GM23338 (cell line): ENCODE results near the gene LIMA1.

Source experiments
- CREB1 ChIP-seq: fragments of 250-450 bp; sonication (Bioruptor Pico); IDR thresholded peaks from 2 replicates; pipeline ENCODE4 v1.5.0; 2020; ENCODE audit warnings: low read depth, mild to moderate bottlenecking, moderate library complexity
- EZH2 ChIP-seq: fragments of 200-600 bp; sonication (generic); IDR thresholded peaks from one replicate; pipeline ENCODE4 v1.8.0; 2017; ENCODE audit warnings: antibody characterized with exemption, mild to moderate bottlenecking, low read depth; ENCODE audit not compliant: unreplicated experiment
- EZH2phosphoT487 ChIP-seq: fragments of 200-600 bp; sonication (generic); IDR thresholded peaks from one replicate; pipeline ENCODE4 v1.8.1; 2018; ENCODE audit warnings: antibody characterized with exemption; ENCODE audit not compliant: unreplicated experiment
- JUNB ChIP-seq: IDR thresholded peaks from one replicate; pipeline ENCODE4 v1.6.1; 2016; ENCODE audit warnings: antibody characterized with exemption; ENCODE audit not compliant: unreplicated experiment
- NANOG ChIP-seq: IDR thresholded peaks from 2 replicates; pipeline ENCODE4 v1.6.1; 2016; ENCODE audit warnings: antibody characterized with exemption, borderline replicate concordance
- POLR2AphosphoS5 ChIP-seq: IDR thresholded peaks from 2 replicates; pipeline ENCODE4 v1.6.1; 2016; ENCODE audit warnings: antibody characterized with exemption, low read depth
- STAT1 ChIP-seq: IDR thresholded peaks from one replicate; pipeline ENCODE4 v1.6.1; 2016; ENCODE audit warnings: antibody characterized with exemption; ENCODE audit not compliant: unreplicated experiment
- ZNF114 ChIP-seq: fragments of 250-450 bp; sonication (Bioruptor Pico); IDR thresholded peaks from 2 replicates; pipeline ENCODE4 v1.5.0; 2020; ENCODE audit warnings: mild to moderate bottlenecking, moderate library complexity
- TF ChIP-seq, protein P1 (sequence below), 2 experiments: fragments of 200-600 bp in 1 of 2; sonication (generic) in 1 of 2; conservative IDR thresholded peaks; 2 replicates each; pipeline versions ENCODE4 v1.5.1 to v1.6.1; 2016 to 2017; ENCODE audit warnings: antibody characterized with exemption in 2 of 2, low read depth in 2 of 2, mild to moderate bottlenecking in 2 of 2, moderate library complexity in 1 of 2
- TF ChIP-seq, protein P2 (sequence below): IDR thresholded peaks from one replicate; pipeline ENCODE4 v1.6.1; 2018; ENCODE audit warnings: antibody characterized with exemption; ENCODE audit not compliant: unreplicated experiment
- TF ChIP-seq, protein P3 (sequence below): IDR thresholded peaks from 2 replicates; pipeline ENCODE4 v1.6.1; 2016; ENCODE audit warnings: antibody characterized with exemption
- TF ChIP-seq, protein P4 (sequence below): fragments of 250-450 bp; sonication (Bioruptor Pico); IDR thresholded peaks from 2 replicates; pipeline ENCODE4 v1.5.0; 2020; ENCODE audit warnings: mild to moderate bottlenecking, moderate library complexity

DNA sequence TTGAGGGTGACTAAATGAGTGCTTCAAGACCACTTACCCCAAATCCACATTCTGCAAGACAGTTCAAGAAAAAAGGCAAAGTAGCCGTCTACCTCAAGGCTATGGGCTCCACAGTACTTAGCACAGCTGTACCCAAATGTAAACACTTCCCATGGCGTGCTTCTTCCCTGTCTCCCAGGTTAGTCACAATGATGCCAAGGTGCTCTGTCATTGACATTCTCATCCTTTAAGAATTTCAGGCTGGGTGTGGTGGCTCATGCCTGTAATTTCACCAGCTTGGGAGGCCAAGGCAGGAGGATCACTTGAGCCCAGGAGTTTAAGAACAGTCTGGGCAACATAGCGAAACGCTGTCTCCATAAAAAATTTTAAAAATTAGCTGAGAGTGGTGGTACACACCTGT, 64.9 kb downstream of the LIMA1 start:
- TF ChIP-seq, protein P1, sequence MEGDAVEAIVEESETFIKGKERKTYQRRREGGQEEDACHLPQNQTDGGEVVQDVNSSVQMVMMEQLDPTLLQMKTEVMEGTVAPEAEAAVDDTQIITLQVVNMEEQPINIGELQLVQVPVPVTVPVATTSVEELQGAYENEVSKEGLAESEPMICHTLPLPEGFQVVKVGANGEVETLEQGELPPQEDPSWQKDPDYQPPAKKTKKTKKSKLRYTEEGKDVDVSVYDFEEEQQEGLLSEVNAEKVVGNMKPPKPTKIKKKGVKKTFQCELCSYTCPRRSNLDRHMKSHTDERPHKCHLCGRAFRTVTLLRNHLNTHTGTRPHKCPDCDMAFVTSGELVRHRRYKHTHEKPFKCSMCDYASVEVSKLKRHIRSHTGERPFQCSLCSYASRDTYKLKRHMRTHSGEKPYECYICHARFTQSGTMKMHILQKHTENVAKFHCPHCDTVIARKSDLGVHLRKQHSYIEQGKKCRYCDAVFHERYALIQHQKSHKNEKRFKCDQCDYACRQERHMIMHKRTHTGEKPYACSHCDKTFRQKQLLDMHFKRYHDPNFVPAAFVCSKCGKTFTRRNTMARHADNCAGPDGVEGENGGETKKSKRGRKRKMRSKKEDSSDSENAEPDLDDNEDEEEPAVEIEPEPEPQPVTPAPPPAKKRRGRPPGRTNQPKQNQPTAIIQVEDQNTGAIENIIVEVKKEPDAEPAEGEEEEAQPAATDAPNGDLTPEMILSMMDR (conservative IDR thresholded peaks at IDR 0.05; ENCODE audit: low read depth in 2 of 2) = no peak
- TF ChIP-seq EZH2 (no peak), CREB1 (CRISPR knock-in tag) (no peak), EZH2phosphoT487 (no peak), POLR2AphosphoS5 (no peak), JUNB (no peak), STAT1 (no peak), NANOG (no peak), ZNF114 (CRISPR knock-in tag) (no peak)
- TF ChIP-seq, protein P2, sequence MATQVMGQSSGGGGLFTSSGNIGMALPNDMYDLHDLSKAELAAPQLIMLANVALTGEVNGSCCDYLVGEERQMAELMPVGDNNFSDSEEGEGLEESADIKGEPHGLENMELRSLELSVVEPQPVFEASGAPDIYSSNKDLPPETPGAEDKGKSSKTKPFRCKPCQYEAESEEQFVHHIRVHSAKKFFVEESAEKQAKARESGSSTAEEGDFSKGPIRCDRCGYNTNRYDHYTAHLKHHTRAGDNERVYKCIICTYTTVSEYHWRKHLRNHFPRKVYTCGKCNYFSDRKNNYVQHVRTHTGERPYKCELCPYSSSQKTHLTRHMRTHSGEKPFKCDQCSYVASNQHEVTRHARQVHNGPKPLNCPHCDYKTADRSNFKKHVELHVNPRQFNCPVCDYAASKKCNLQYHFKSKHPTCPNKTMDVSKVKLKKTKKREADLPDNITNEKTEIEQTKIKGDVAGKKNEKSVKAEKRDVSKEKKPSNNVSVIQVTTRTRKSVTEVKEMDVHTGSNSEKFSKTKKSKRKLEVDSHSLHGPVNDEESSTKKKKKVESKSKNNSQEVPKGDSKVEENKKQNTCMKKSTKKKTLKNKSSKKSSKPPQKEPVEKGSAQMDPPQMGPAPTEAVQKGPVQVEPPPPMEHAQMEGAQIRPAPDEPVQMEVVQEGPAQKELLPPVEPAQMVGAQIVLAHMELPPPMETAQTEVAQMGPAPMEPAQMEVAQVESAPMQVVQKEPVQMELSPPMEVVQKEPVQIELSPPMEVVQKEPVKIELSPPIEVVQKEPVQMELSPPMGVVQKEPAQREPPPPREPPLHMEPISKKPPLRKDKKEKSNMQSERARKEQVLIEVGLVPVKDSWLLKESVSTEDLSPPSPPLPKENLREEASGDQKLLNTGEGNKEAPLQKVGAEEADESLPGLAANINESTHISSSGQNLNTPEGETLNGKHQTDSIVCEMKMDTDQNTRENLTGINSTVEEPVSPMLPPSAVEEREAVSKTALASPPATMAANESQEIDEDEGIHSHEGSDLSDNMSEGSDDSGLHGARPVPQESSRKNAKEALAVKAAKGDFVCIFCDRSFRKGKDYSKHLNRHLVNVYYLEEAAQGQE = no peak
- TF ChIP-seq, protein P3, sequence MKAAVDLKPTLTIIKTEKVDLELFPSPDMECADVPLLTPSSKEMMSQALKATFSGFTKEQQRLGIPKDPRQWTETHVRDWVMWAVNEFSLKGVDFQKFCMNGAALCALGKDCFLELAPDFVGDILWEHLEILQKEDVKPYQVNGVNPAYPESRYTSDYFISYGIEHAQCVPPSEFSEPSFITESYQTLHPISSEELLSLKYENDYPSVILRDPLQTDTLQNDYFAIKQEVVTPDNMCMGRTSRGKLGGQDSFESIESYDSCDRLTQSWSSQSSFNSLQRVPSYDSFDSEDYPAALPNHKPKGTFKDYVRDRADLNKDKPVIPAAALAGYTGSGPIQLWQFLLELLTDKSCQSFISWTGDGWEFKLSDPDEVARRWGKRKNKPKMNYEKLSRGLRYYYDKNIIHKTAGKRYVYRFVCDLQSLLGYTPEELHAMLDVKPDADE = no peak
- TF ChIP-seq, protein P4, sequence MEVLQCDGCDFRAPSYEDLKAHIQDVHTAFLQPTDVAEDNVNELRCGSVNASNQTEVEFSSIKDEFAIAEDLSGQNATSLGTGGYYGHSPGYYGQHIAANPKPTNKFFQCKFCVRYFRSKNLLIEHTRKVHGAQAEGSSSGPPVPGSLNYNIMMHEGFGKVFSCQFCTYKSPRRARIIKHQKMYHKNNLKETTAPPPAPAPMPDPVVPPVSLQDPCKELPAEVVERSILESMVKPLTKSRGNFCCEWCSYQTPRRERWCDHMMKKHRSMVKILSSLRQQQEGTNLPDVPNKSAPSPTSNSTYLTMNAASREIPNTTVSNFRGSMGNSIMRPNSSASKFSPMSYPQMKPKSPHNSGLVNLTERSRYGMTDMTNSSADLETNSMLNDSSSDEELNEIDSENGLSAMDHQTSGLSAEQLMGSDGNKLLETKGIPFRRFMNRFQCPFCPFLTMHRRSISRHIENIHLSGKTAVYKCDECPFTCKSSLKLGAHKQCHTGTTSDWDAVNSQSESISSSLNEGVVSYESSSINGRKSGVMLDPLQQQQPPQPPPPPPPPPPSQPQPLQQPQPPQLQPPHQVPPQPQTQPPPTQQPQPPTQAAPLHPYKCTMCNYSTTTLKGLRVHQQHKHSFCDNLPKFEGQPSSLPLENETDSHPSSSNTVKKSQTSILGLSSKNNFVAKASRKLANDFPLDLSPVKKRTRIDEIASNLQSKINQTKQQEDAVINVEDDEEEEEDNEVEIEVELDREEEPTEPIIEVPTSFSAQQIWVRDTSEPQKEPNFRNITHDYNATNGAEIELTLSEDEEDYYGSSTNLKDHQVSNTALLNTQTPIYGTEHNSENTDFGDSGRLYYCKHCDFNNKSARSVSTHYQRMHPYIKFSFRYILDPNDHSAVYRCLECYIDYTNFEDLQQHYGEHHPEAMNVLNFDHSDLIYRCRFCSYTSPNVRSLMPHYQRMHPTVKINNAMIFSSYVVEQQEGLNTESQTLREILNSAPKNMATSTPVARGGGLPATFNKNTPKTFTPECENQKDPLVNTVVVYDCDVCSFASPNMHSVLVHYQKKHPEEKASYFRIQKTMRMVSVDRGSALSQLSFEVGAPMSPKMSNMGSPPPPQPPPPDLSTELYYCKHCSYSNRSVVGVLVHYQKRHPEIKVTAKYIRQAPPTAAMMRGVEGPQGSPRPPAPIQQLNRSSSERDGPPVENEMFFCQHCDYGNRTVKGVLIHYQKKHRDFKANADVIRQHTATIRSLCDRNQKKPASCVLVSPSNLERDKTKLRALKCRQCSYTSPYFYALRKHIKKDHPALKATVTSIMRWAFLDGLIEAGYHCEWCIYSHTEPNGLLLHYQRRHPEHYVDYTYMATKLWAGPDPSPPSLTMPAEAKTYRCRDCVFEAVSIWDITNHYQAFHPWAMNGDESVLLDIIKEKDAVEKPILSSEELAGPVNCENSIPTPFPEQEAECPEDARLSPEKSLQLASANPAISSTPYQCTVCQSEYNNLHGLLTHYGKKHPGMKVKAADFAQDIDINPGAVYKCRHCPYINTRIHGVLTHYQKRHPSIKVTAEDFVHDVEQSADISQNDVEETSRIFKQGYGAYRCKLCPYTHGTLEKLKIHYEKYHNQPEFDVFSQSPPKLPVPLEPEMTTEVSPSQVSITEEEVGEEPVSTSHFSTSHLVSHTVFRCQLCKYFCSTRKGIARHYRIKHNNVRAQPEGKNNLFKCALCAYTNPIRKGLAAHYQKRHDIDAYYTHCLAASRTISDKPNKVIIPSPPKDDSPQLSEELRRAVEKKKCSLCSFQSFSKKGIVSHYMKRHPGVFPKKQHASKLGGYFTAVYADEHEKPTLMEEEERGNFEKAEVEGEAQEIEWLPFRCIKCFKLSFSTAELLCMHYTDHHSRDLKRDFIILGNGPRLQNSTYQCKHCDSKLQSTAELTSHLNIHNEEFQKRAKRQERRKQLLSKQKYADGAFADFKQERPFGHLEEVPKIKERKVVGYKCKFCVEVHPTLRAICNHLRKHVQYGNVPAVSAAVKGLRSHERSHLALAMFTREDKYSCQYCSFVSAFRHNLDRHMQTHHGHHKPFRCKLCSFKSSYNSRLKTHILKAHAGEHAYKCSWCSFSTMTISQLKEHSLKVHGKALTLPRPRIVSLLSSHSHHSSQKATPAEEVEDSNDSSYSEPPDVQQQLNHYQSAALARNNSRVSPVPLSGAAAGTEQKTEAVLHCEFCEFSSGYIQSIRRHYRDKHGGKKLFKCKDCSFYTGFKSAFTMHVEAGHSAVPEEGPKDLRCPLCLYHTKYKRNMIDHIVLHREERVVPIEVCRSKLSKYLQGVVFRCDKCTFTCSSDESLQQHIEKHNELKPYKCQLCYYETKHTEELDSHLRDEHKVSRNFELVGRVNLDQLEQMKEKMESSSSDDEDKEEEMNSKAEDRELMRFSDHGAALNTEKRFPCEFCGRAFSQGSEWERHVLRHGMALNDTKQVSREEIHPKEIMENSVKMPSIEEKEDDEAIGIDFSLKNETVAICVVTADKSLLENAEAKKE = no peak
